H1 (cell line): Measurements from ENCODE around the gene ALOX12. TPM values are rescaled to one million over a fixed set of nuclear protein-coding genes. Genes with fewer than 3 reads are reported as not detected.

Source experiments
- CTCF ChIA-PET: fragments of 300-600 bp; sonication (Branson Sonifier 250); formaldehyde crosslinking; loops from one replicate; lab custom pipeline; 2021; ENCODE audit not compliant: partially characterized antibody; lab: Charles Lee
- POLR2A ChIA-PET: fragments of 300-600 bp; sonication (Branson Sonifier 250); formaldehyde crosslinking; loops from one replicate; lab custom pipeline; 2021; ENCODE audit warnings: inconsistent platforms; ENCODE audit not compliant: partially characterized antibody; lab: Charles Lee
- DNase-seq, 2 experiments: peaks; one replicate each; pipeline versions ENCODE4 v3.0.0 to v3.0.0-alpha.2; 2010 to 2022; ENCODE audit warnings: low spot score in 2 of 2, low read depth in 1 of 2, mixed read lengths in 1 of 2
- FAIRE-seq: peaks from 2 replicates; lab custom pipeline; 2011; peaks lifted over from hg19 to GRCh38; lab: Jason Lieb, UNC
- H2AFZ ChIP-seq: 2 replicates; pipeline ENCODE4 v1.8.1; 2012; ENCODE audit warnings: low read length, inconsistent platforms
- H2AK5ac ChIP-seq: 2 replicates; pipeline ENCODE4 v1.6.1; 2013; ENCODE audit warnings: low read depth, low read length
- H2BK120ac ChIP-seq: replicated peaks from 2 replicates; pipeline ENCODE3; 2013; ENCODE audit warnings: low read depth, low read length, inconsistent platforms
- H2BK12ac ChIP-seq: 2 replicates; pipeline ENCODE4 v1.6.1; 2013; ENCODE audit warnings: low read depth, low read length
- H2BK15ac ChIP-seq: 2 replicates; pipeline ENCODE4 v1.6.1; 2013; ENCODE audit warnings: low read length
- H2BK20ac ChIP-seq: 2 replicates; pipeline ENCODE4 v1.6.1; 2013; ENCODE audit warnings: low read length
- H2BK5ac ChIP-seq: 2 replicates; pipeline ENCODE4 v1.6.1; 2013; ENCODE audit warnings: low read depth, low read length
- H3K14ac ChIP-seq: 2 replicates; pipeline ENCODE4 v1.6.1; 2013; ENCODE audit warnings: inconsistent platforms; ENCODE audit not compliant: insufficient read length
- H3K18ac ChIP-seq: 2 replicates; pipeline ENCODE4 v1.6.1; 2013; ENCODE audit warnings: low read length; ENCODE audit errors: extremely low read depth
- H3K23ac ChIP-seq: 2 replicates; pipeline ENCODE4 v1.6.1; 2013; ENCODE audit warnings: inconsistent platforms; ENCODE audit not compliant: insufficient read length
- H3K23me2 ChIP-seq: 2 replicates; pipeline ENCODE4 v1.6.1; 2013; ENCODE audit warnings: low read depth, low read length
- H3K27ac ChIP-seq: 2 replicates; pipeline ENCODE4 v1.6.1; 2011; ENCODE audit warnings: low read depth, low read length, inconsistent platforms
- H3K27me3 ChIP-seq, 4 experiments: replicated peaks in 1 of 4; 1 replicate in 1 of 4; 2 replicates in 3 of 4; pipeline versions ENCODE4 v1.6.1 to v1.8.1; 2011 to 2013; ENCODE audit warnings: low read length in 3 of 4, mild to moderate bottlenecking in 3 of 4, inconsistent platforms in 2 of 4, mixed read lengths in 2 of 4, moderate library complexity in 1 of 4; ENCODE audit not compliant: control insufficient read depth in 3 of 4, insufficient read depth in 3 of 4; ENCODE audit errors: extremely low read depth in 1 of 4
- H3K36me3 ChIP-seq, 4 experiments: 2 replicates each; pipeline versions ENCODE4 v1.6.1 to v1.8.1; 2011 to 2013; ENCODE audit warnings: mild to moderate bottlenecking in 4 of 4, low read length in 3 of 4, moderate library complexity in 2 of 4, control low read depth in 1 of 4, inconsistent platforms in 1 of 4; ENCODE audit not compliant: insufficient read depth in 4 of 4, control insufficient read depth in 2 of 4
- H3K4ac ChIP-seq: replicated peaks from 2 replicates; pipeline ENCODE3; 2013; ENCODE audit warnings: low read length, low read depth, mixed read lengths, inconsistent platforms; ENCODE audit not compliant: insufficient read length
- H3K4me1 ChIP-seq, 4 experiments: replicated peaks in 1 of 4; 1 replicate in 1 of 4; 2 replicates in 3 of 4; pipeline versions ENCODE4 v1.6.1 to v1.8.1; 2011 to 2013; ENCODE audit warnings: low read length in 3 of 4, inconsistent platforms in 2 of 4, mixed read lengths in 1 of 4; ENCODE audit not compliant: insufficient read depth in 4 of 4, control insufficient read depth in 3 of 4
- H3K4me2 ChIP-seq, 2 experiments: 2 replicates each; pipeline versions ENCODE4 v1.6.1 to v1.8.1; 2011 to 2013; ENCODE audit warnings: low read depth in 2 of 2, low read length in 2 of 2, control low read depth in 1 of 2, inconsistent platforms in 1 of 2, mild to moderate bottlenecking in 1 of 2; ENCODE audit not compliant: insufficient read depth in 1 of 2
- H3K4me3 ChIP-seq, 4 experiments: fragments of 200-600, 300-600 bp in 1 of 4; sonication (generic), shearing (Covaris generic), sonication (Bioruptor Twin) in 1 of 4; 2 replicates each; pipeline versions ENCODE4 v1.5.1 to v1.8.1; 2011 to 2016; ENCODE audit warnings: low read length in 4 of 4, low read depth in 3 of 4, control low read depth in 2 of 4, inconsistent platforms in 2 of 4, mild to moderate bottlenecking in 2 of 4, mixed read lengths in 1 of 4, moderate library complexity in 1 of 4; ENCODE audit not compliant: insufficient read depth in 2 of 4; ENCODE audit errors: extremely low read depth in 1 of 4
- H3K56ac ChIP-seq: replicated peaks from 2 replicates; pipeline ENCODE3; 2013; ENCODE audit warnings: low read depth, mild to moderate bottlenecking, mixed read lengths, low read length, inconsistent platforms; ENCODE audit not compliant: insufficient read length
- H3K79me1 ChIP-seq: 2 replicates; pipeline ENCODE4 v1.6.1; 2013; ENCODE audit warnings: low read depth, low read length, control low read depth
- H3K79me2 ChIP-seq, 2 experiments: 2 replicates each; pipeline versions ENCODE4 v1.6.1 to v1.8.1; 2012 to 2013; ENCODE audit warnings: low read length in 2 of 2, mild to moderate bottlenecking in 2 of 2, inconsistent platforms in 1 of 2; ENCODE audit not compliant: insufficient read depth in 2 of 2, control insufficient read depth in 1 of 2
- H3K9ac ChIP-seq, 4 experiments: replicated peaks in 1 of 4; 1 replicate in 1 of 4; 2 replicates in 3 of 4; pipeline versions ENCODE4 v1.6.1 to v1.8.1; 2011 to 2013; ENCODE audit warnings: low read depth in 3 of 4, low read length in 3 of 4, control low read depth in 2 of 4, mild to moderate bottlenecking in 2 of 4, moderate library complexity in 2 of 4, inconsistent platforms in 1 of 4; ENCODE audit errors: extremely low read depth in 1 of 4
- H3K9me3 ChIP-seq, 2 experiments: 2 replicates each; pipeline versions ENCODE4 v1.6.1 to v1.8.1; 2012 to 2013; ENCODE audit warnings: mild to moderate bottlenecking in 2 of 2, moderate library complexity in 2 of 2, control low read depth in 1 of 2, inconsistent platforms in 1 of 2, low read depth in 1 of 2, low read length in 1 of 2, mixed read lengths in 1 of 2; ENCODE audit not compliant: insufficient read depth in 2 of 2
- H4K20me1 ChIP-seq, 2 experiments: replicated peaks in 1 of 2; 2 replicates each; pipeline versions ENCODE3 to v1.8.1; 2011 to 2013; ENCODE audit warnings: inconsistent platforms in 2 of 2, low read length in 2 of 2, mild to moderate bottlenecking in 1 of 2; ENCODE audit not compliant: insufficient read depth in 2 of 2, control insufficient read depth in 1 of 2
- H4K5ac ChIP-seq: 2 replicates; pipeline ENCODE4 v1.6.1; 2013; ENCODE audit warnings: low read length, low read depth, mixed read lengths, inconsistent platforms; ENCODE audit not compliant: insufficient read length
- H4K8ac ChIP-seq: 2 replicates; pipeline ENCODE4 v1.8.0; 2013; ENCODE audit warnings: mild to moderate bottlenecking, moderate library complexity, low read length, inconsistent platforms; ENCODE audit not compliant: insufficient read depth; ENCODE audit errors: extremely low read depth
- H4K91ac ChIP-seq: replicated peaks from 2 replicates; pipeline ENCODE3; 2013; ENCODE audit warnings: low read length, mixed read lengths, inconsistent platforms; ENCODE audit not compliant: insufficient read length
- SUZ12 ChIP-seq: fragments of 200-600 bp; sonication (generic); IDR thresholded peaks from 2 replicates; pipeline ENCODE4 v1.6.1; 2012; ENCODE audit warnings: mild to moderate bottlenecking, inconsistent platforms, low read length, moderate library complexity, mixed read lengths
- WGBS, 2 experiments: shearing (Covaris generic) in 1 of 2; methylation state at CpG; one replicate each; pipeline versions ENCODE4 v1.1.6 to v1.1.7; 2013 to 2015; ENCODE audit warnings: low lambda C conversion rate in 2 of 2, mixed read lengths in 2 of 2, inconsistent platforms in 1 of 2, low coverage in 1 of 2, missing lambda C conversion rate in 1 of 2; ENCODE audit not compliant: insufficient replicate concordance in 2 of 2, insufficient coverage in 1 of 2, insufficient read length in 1 of 2; ENCODE audit errors: extremely low coverage in 1 of 2, missing lambda C conversion rate in 1 of 2; 5-methylcytosine and 5-hydroxymethylcytosine counted together
- polyA plus RNA-seq, 7 experiments: library from polyadenylated mRNA; depleted of rRNA in 3 of 7; stranded (reverse) in 5 of 7; unstranded in 2 of 7; fragments of >200 nt in 5 of 7; fragments of 200-250 nt in 2 of 7; gene quantifications; 1 replicate in 5 of 7; 2 replicates in 1 of 7; 4 replicates in 1 of 7; pipeline versions ENCODE4 v1.2.1 to v1.2.3, GENCODE V29; 2011 to 2013; ENCODE audit warnings: missing spikeins in 2 of 7, mixed read lengths in 2 of 7
- total RNA-seq: library from RNA; stranded (reverse); fragmentation: NEBNext Ultra II Directional; extraction: Animal tissue kit (Norgen Biotek cat#: 25700); gene quantifications from 2 replicates; pipeline ENCODE4 v1.2.1, GENCODE V29; 2021

Gene ALOX12
- total and polyA plus RNA-seq, 2 of the 8 experiments (the other 6 are each of a cell fraction or from before 2014, with no cell fraction given) = 1.4 to 2.0 TPM

- Histone ChIP-seq H4K20me1 (peaks cover 0 to 4% of the 10 kb centered on the region in 2 experiments), H3K18ac (no peak overlapping the region), H4K5ac (no peak overlapping the region), H3K4me3 (no peak overlapping the region), H3K27ac (no peak overlapping the region), H2BK12ac (no peak overlapping the region), H3K4me1 (peaks cover 0 to 9% (median 3%) of the 10 kb centered on the region in 4 experiments; a peak in 5 of 7 replicates), H3K9me3 (no peaks in the 10 kb centered on the region), H3K23me2 (peaks cover 10% of the 10 kb centered on the region; the same call in 1 of the 2 replicates)
- FAIRE-seq = no peak
- TF ChIP-seq SUZ12 = no peak
- TF ChIP-seq, all 59 proteins: peak for 0
- Histone ChIP-seq H4K91ac (no peak overlapping the region), H4K8ac (no peak overlapping the region), H2BK20ac (no peak overlapping the region), H2BK5ac (no peak overlapping the region), H3K4me2 (no peak overlapping the region), H3K4ac (no peak overlapping the region), H2AK5ac (no peak overlapping the region), H3K14ac (no peak overlapping the region), H2BK15ac (no peak overlapping the region), H3K23ac (no peak overlapping the region), H2BK120ac (no peak overlapping the region), H3K79me1 (no peaks in the 10 kb centered on the region), H3K36me3 (no peaks in the 10 kb centered on the region), H3K9ac (no peak overlapping the region), H3K27me3 (peaks cover 1 to 13% (median 10%) of the 10 kb centered on the region in 4 experiments), H3K79me2 (no peaks in the 10 kb centered on the region), H3K56ac (no peak overlapping the region), H2AFZ (no peak overlapping the region)
- CTCF ChIA-PET = interaction anchor here (1.0 to 17.5 kb wide), 11 partner anchors 22 to 144 kb away, joined by 3 to 434 read pairs (median 4); partner anchors contain the start of gene ASGR1
- no peak for DNase-seq
- POLR2A ChIA-PET = no interaction called here
- 86% methylated on average over 6 of the region's 6 CpGs; no CpG with 5 or more reads in 1 of the 2 experiments for WGBS, 2 experiments
These were observed 53.1 kb downstream of the ALOX12 start for GRCh38 chr17:7048968-7049367.
